Prostate gland (tissue), 2 donors: ENCODE measurements around the gene HYAL2.

Experiments
- CTCF ChIP-seq, 4 experiments: fragments of 200-600 bp in 2 of 4; fragments of 450-650 bp in 2 of 4; sonication (generic) in 2 of 4; IDR thresholded peaks; 1 replicate in 3 of 4; 2 replicates in 1 of 4; pipeline ENCODE4 v1.5.1; 2016 to 2019; ENCODE audit warnings: antibody characterized with exemption in 4 of 4, mild to moderate bottlenecking in 2 of 4, moderate library complexity in 2 of 4
- POLR2A ChIP-seq: fragments of 450-650 bp; IDR thresholded peaks from one replicate; pipeline ENCODE4 v1.6.1; 2016; ENCODE audit warnings: antibody characterized with exemption, mild to moderate bottlenecking
- POLR2AphosphoS5 ChIP-seq: sonication (generic); formaldehyde crosslinking; IDR thresholded peaks from one replicate; pipeline ENCODE4 v1.6.1; 2017; ENCODE audit warnings: antibody characterized with exemption

GRCh38 chr3:50270422-50271224 is 51.9 kb downstream of the HYAL2 start:
- TF ChIP-seq CTCF (IDR thresholded peaks at IDR 0.05) (no peak), POLR2A (no peak), POLR2AphosphoS5 (no peak)
